ENCODE results near the gene BRD9.

DNA sequence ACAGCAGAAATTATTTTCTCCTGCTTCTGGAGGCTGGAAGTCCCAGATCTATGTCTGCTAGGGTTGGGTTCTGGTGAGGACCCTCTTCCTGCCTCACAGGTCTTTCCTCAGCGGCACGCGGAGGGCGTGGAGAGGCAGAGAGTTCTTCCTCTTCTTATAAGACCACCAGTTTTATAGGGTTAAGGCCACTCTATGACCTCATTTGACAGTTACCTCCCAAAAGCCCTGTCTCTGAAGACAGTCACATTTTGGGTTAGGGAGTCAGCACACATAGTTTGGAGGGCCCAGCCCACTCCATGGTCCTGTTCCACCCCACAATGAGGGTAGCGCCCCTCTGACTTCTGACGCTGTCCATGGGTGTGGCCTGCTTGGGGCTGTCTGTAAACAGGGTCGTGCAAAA is 46.8 kb upstream of the BRD9 start:
- TF ChIP-seq POLR2A (IDR thresholded peaks at IDR 0.05; ENCODE audit: low read depth, low read length): no peak
- no peak for TF ChIP-seq POLR2AphosphoS5 (IDR thresholded peaks at IDR 0.05; ENCODE audit: insufficient read depth, low read depth, low read length)
- TF ChIP-seq, protein P1, sequence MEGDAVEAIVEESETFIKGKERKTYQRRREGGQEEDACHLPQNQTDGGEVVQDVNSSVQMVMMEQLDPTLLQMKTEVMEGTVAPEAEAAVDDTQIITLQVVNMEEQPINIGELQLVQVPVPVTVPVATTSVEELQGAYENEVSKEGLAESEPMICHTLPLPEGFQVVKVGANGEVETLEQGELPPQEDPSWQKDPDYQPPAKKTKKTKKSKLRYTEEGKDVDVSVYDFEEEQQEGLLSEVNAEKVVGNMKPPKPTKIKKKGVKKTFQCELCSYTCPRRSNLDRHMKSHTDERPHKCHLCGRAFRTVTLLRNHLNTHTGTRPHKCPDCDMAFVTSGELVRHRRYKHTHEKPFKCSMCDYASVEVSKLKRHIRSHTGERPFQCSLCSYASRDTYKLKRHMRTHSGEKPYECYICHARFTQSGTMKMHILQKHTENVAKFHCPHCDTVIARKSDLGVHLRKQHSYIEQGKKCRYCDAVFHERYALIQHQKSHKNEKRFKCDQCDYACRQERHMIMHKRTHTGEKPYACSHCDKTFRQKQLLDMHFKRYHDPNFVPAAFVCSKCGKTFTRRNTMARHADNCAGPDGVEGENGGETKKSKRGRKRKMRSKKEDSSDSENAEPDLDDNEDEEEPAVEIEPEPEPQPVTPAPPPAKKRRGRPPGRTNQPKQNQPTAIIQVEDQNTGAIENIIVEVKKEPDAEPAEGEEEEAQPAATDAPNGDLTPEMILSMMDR (IDR thresholded peaks at IDR 0.05; ENCODE audit: extremely low read depth in 1 of 2, insufficient read depth in 1 of 2, low read depth in 1 of 2, low read length in 2 of 2): no peak

Data from endothelial cell of umbilical vein (primary cell).